HG02870 (cell line): ENCODE data around the gene POLR2A.
"Not testable (repeated sequence)": the region's sequence is repeated elsewhere in the genome, so short reads cannot be mapped to it uniquely, and the experiment has no call there.

Experiments
- ATAC-seq: cut with Tn5 transposase; IDR thresholded peaks from one replicate; pipeline ENCODE4 v1.9.1; 2021; ENCODE audit warnings: mild to moderate bottlenecking, moderate library complexity; ENCODE audit not compliant: unreplicated experiment

Gene POLR2A

GRCh38 chr17:7478276-7479212 lies 5.6 kb upstream of the POLR2A start:
- ATAC-seq: no peak

- ATAC-seq: no peak
Observed at GRCh38 chr17:7479213-7480088, 4.7 kb upstream of the POLR2A start, which contains the start of gene ZBTB4. Gene ZBTB4, minus strand, starts transcription at chr17:7479631. Its CDS starts 12,830 bp downstream, at chr17:7466801.

GRCh38 chr17:7480089-7480384 lies 4.1 kb upstream of the POLR2A start:
- no peak for ATAC-seq

GRCh38 chr17:7481275-7481674 lies 2.9 kb upstream of the POLR2A start, which contains the start of gene SLC35G6:
Gene SLC35G6, plus strand, starts transcription at chr17:7481446. Its CDS starts 71 bp downstream, at chr17:7481517.
- ATAC-seq: not testable (repeated sequence)

GRCh38 chr17:7481842-7482741 lies 2.1 kb upstream of the POLR2A start:
- ATAC-seq: not testable (repeated sequence)

- ATAC-seq: not testable (repeated sequence)
Observed at GRCh38 chr17:7482742-7483088, 1.5 kb upstream of the POLR2A start.

GRCh38 chr17:7483255-7484066 lies 705 bp upstream of the POLR2A start:
- ATAC-seq: peak; percentile 23

- ATAC-seq: no peak
Observed at GRCh38 chr17:7484919-7485377, 782 bp downstream of the POLR2A start.

GRCh38 chr17:7486181-7486580 lies 2.0 kb downstream of the POLR2A start:
- no peak for ATAC-seq

GRCh38 chr17:7490144-7490543 lies 6.0 kb downstream of the POLR2A start:
- no peak for ATAC-seq

- ATAC-seq: no peak
Observed at GRCh38 chr17:7491583-7491982, 7.4 kb downstream of the POLR2A start.

GRCh38 chr17:7493941-7494340 lies 9.8 kb downstream of the POLR2A start:
- no peak for ATAC-seq

- ATAC-seq: no peak
Observed at GRCh38 chr17:7495906-7496434, 11.8 kb downstream of the POLR2A start.

- ATAC-seq: no peak
Observed at GRCh38 chr17:7496470-7497183, 12.5 kb downstream of the POLR2A start.

GRCh38 chr17:7497228-7497627 lies 13.1 kb downstream of the POLR2A start:
- no peak for ATAC-seq

- no peak for ATAC-seq
Observed at GRCh38 chr17:7497636-7498035, 13.5 kb downstream of the POLR2A start.

- no peak for ATAC-seq
Observed at GRCh38 chr17:7499161-7499560, 15.0 kb downstream of the POLR2A start.

- ATAC-seq: no peak
Observed at GRCh38 chr17:7501729-7502128, 17.6 kb downstream of the POLR2A start.
